WTC11 (cell line): Measurements from ENCODE around the gene ADGRG7. TPM values are rescaled to one million over a fixed set of nuclear protein-coding genes. Genes with fewer than 3 reads are reported as not detected.

Experiments used
- ATAC-seq: fragments of 200-7000 bp; cut with Tn5 transposase; 2 replicates; pipeline ENCODE4 v1.10.0; 2021; ENCODE audit warnings: mild to moderate bottlenecking, moderate library complexity
- CTCF ChIA-PET: fragments of 300-600 bp; sonication (Branson Sonifier 250); formaldehyde crosslinking; loops from one replicate; lab custom pipeline; 2021; ENCODE audit warnings: antibody characterized with exemption; lab: Charles Lee
- POLR2A ChIA-PET: fragments of 350-600 bp; sonication (Branson Sonifier 250); formaldehyde crosslinking; loops from one replicate; lab custom pipeline; 2021; ENCODE audit warnings: antibody characterized with exemption; lab: Charles Lee
- DNase-seq: peaks from one replicate; pipeline ENCODE4 v3.0.0; 2021; ENCODE audit warnings: low spot score
- H3K27ac Mint-ChIP-seq: 2 replicates; pipeline ENCODE4 v1.8.0; 2021; ENCODE audit warnings: mixed read lengths
- H3K27me3 Mint-ChIP-seq: 2 replicates; pipeline ENCODE4 v1.8.0; 2021; ENCODE audit warnings: low read depth, mild to moderate bottlenecking, moderate library complexity, mixed read lengths
- H3K36me3 Mint-ChIP-seq: 2 replicates; pipeline ENCODE4 v1.8.0; 2021; ENCODE audit warnings: mixed read lengths
- H3K4me1 Mint-ChIP-seq: 2 replicates; pipeline ENCODE4 v1.8.0; 2022; ENCODE audit warnings: mixed read lengths
- H3K4me3 Mint-ChIP-seq: 2 replicates; pipeline ENCODE4 v1.8.0; 2021; ENCODE audit warnings: mild to moderate bottlenecking, moderate library complexity, mixed read lengths
- H3K9me3 Mint-ChIP-seq: 2 replicates; pipeline ENCODE4 v1.8.0; 2021; ENCODE audit warnings: mixed read lengths
- ATF1 ChIP-seq: sonication (generic); formaldehyde crosslinking; IDR thresholded peaks from 2 replicates; pipeline ENCODE4 v1.8.1; 2023; ENCODE audit warnings: mild to moderate bottlenecking, moderate library complexity, missing genetic modification reagents
- CBFB ChIP-seq: sonication (generic); formaldehyde crosslinking; IDR thresholded peaks from 2 replicates; pipeline ENCODE4 v1.8.1; 2022; ENCODE audit warnings: mild to moderate bottlenecking, low read depth, missing genetic modification reagents
- ELF4 ChIP-seq: sonication (generic); formaldehyde crosslinking; IDR thresholded peaks from 2 replicates; pipeline ENCODE4 v1.8.1; 2022; ENCODE audit warnings: low read depth, mild to moderate bottlenecking, moderate library complexity, missing genetic modification reagents
- ETV6 ChIP-seq: sonication (generic); formaldehyde crosslinking; IDR thresholded peaks from 2 replicates; pipeline ENCODE4 v1.8.1; 2022; ENCODE audit warnings: mild to moderate bottlenecking, missing genetic modification reagents
- KAT7 ChIP-seq: sonication (generic); formaldehyde crosslinking; IDR thresholded peaks from 2 replicates; pipeline ENCODE4 v1.8.1; 2023; ENCODE audit warnings: missing genetic modification reagents, mild to moderate bottlenecking, borderline replicate concordance
- NFE2L1 ChIP-seq: sonication (generic); formaldehyde crosslinking; IDR thresholded peaks from 2 replicates; pipeline ENCODE4 v1.8.1; 2023; ENCODE audit warnings: missing genetic modification reagents
- PRRX2 ChIP-seq: fragments of 250-450 bp; sonication (Bioruptor Pico); IDR thresholded peaks from 2 replicates; pipeline ENCODE4 v1.8.0; 2021; ENCODE audit warnings: mild to moderate bottlenecking
- SMAD3 ChIP-seq: sonication (generic); formaldehyde crosslinking; IDR thresholded peaks from 2 replicates; pipeline ENCODE4 v1.8.0; 2022; ENCODE audit warnings: missing genetic modification reagents, mild to moderate bottlenecking, borderline replicate concordance
- TEAD1 ChIP-seq: sonication (generic); formaldehyde crosslinking; IDR thresholded peaks from 2 replicates; pipeline ENCODE4 v1.8.0; 2022; ENCODE audit warnings: mild to moderate bottlenecking, missing genetic modification reagents
- TEAD4 ChIP-seq: sonication (generic); formaldehyde crosslinking; IDR thresholded peaks from 2 replicates; pipeline ENCODE4 v1.8.0; 2022; ENCODE audit warnings: mild to moderate bottlenecking, missing genetic modification reagents
- ZNF219 ChIP-seq: sonication (generic); formaldehyde crosslinking; IDR thresholded peaks from 2 replicates; pipeline ENCODE4 v1.8.0; 2023; ENCODE audit warnings: missing genetic modification reagents, mild to moderate bottlenecking, borderline replicate concordance
- ZNF396 ChIP-seq: fragments of 250-450 bp; sonication (Bioruptor Pico); IDR thresholded peaks from 2 replicates; pipeline ENCODE4 v1.8.0; 2021; ENCODE audit warnings: mild to moderate bottlenecking, moderate library complexity, borderline replicate concordance
- ZNF416 ChIP-seq: fragments of 250-450 bp; sonication (Bioruptor Pico); IDR thresholded peaks from 2 replicates; pipeline ENCODE4 v1.9.0; 2021; ENCODE audit warnings: mild to moderate bottlenecking, inconsistent platforms
- total RNA-seq: library from RNA; stranded (reverse); gene quantifications from 3 replicates; pipeline ENCODE4 v1.2.3, GENCODE V29; 2021
- TF ChIP-seq, protein P1 (sequence below): sonication (generic); formaldehyde crosslinking; IDR thresholded peaks from 2 replicates; pipeline ENCODE4 v1.8.1; 2022; ENCODE audit warnings: low read depth, missing genetic modification reagents, borderline replicate concordance
- TF ChIP-seq, protein P2 (sequence below): sonication (generic); formaldehyde crosslinking; conservative IDR thresholded peaks from 2 replicates; pipeline ENCODE4 v1.8.1; 2022; ENCODE audit warnings: mild to moderate bottlenecking, missing genetic modification reagents
- TF ChIP-seq, protein P3 (sequence below): sonication (generic); formaldehyde crosslinking; IDR thresholded peaks from 2 replicates; pipeline ENCODE4 v1.8.1; 2023; ENCODE audit warnings: mild to moderate bottlenecking, missing genetic modification reagents, moderate library complexity
- TF ChIP-seq, protein P4 (sequence below): sonication (generic); formaldehyde crosslinking; IDR thresholded peaks from 2 replicates; pipeline ENCODE4 v1.8.1; 2023; ENCODE audit warnings: mild to moderate bottlenecking, moderate library complexity, missing genetic modification reagents
- TF ChIP-seq, protein P5 (sequence below): sonication (generic); formaldehyde crosslinking; IDR thresholded peaks from 2 replicates; pipeline ENCODE4 v1.8.1; 2022; ENCODE audit warnings: missing genetic modification reagents, borderline replicate concordance
- TF ChIP-seq, protein P6 (sequence below): sonication (generic); formaldehyde crosslinking; IDR thresholded peaks from 2 replicates; pipeline ENCODE4 v1.8.1; 2023; ENCODE audit warnings: mild to moderate bottlenecking, missing genetic modification reagents, moderate library complexity
- TF ChIP-seq, protein P7 (sequence below): fragments of 250-450 bp; sonication (Bioruptor Pico); IDR thresholded peaks from 2 replicates; pipeline ENCODE4 v1.8.0; 2021; ENCODE audit warnings: mild to moderate bottlenecking

ADGRG7 gene
- total RNA-seq, 1 experiment from 2014 or later = not detected

DNA sequence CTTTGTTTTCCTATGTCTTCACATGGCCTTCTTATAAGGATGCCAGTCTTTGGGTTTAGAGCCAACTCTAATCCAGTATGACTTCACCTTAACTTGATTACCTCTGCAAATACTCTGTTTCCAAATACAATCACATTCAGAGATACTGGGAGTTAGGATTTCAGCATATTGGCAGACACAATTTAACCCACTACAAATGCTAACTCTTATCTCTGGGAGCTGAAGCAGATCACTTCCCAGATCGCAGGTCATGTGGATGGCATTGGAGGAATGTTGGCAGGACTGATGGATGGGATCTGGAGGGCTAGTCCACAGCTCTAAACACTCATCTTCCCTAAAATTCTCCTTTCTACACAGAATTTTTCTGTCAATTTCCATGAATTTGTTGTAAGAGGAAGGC, 46.2 kb upstream of the ADGRG7 start:
- TF ChIP-seq NFE2L1 (CRISPR knock-in tag) (no peak), ZNF396 (no peak), ZNF219 (CRISPR knock-in tag) (no peak), TEAD1 (no peak), ETV6 (CRISPR knock-in tag) (no peak), ZNF416 (CRISPR knock-in tag) (no peak), ELF4 (CRISPR knock-in tag) (no peak), KAT7 (CRISPR knock-in tag) (no peak), SMAD3 (CRISPR knock-in tag) (no peak), ATF1 (no peak)
- TF ChIP-seq, protein P1, sequence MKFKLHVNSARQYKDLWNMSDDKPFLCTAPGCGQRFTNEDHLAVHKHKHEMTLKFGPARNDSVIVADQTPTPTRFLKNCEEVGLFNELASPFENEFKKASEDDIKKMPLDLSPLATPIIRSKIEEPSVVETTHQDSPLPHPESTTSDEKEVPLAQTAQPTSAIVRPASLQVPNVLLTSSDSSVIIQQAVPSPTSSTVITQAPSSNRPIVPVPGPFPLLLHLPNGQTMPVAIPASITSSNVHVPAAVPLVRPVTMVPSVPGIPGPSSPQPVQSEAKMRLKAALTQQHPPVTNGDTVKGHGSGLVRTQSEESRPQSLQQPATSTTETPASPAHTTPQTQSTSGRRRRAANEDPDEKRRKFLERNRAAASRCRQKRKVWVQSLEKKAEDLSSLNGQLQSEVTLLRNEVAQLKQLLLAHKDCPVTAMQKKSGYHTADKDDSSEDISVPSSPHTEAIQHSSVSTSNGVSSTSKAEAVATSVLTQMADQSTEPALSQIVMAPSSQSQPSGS (CRISPR knock-in tag) = no peak
- TF ChIP-seq, protein P2, sequence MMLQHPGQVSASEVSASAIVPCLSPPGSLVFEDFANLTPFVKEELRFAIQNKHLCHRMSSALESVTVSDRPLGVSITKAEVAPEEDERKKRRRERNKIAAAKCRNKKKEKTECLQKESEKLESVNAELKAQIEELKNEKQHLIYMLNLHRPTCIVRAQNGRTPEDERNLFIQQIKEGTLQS (CRISPR knock-in tag) = no peak
- TF ChIP-seq, protein P3, sequence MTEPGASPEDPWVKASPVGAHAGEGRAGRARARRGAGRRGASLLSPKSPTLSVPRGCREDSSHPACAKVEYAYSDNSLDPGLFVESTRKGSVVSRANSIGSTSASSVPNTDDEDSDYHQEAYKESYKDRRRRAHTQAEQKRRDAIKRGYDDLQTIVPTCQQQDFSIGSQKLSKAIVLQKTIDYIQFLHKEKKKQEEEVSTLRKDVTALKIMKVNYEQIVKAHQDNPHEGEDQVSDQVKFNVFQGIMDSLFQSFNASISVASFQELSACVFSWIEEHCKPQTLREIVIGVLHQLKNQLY (CRISPR knock-in tag) = no peak
- POLR2A ChIA-PET = no interaction called here

DNA sequence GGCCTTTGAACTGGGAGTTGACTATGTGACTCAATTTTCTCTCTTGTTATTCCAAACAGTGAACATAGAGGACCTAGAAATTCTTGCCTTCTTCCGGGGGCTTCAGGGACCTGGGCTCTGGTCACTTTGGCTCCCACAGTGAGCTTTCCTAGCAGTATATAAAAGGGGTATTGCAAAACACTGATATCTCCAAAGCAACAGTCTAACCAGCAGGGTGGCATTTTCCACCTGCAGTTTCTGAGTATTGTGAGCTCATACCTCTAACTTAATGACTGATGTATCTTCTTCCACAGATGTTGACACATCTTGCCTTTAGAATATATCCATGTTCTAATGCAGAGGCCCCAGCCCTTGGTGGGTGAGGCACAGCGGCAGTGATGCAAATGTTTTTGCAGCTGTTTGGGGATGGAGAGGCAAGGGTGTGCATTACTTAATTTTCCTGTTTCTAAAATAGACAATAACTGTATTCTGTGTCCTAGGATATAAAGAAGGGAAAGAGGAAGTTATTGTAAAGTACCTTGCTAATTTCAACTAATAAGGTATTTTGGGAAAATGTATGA, 45.7 kb upstream of the ADGRG7 start:
- Mint-ChIP-seq H3K27ac (no peak overlapping the region), H3K27me3 (no peaks in the 10 kb centered on the region), H3K4me1 (peaks cover 23% of the 10 kb centered on the region), H3K9me3 (no peaks in the 10 kb centered on the region)
- DNase-seq = no peak
- TF ChIP-seq PRRX2 (CRISPR knock-in tag) (no peak), TEAD4 (CRISPR knock-in tag) (no peak), ZNF219 (CRISPR knock-in tag) (no peak), ETV6 (CRISPR knock-in tag) (no peak), CBFB (CRISPR knock-in tag) (no peak)
- TF ChIP-seq, protein P4, sequence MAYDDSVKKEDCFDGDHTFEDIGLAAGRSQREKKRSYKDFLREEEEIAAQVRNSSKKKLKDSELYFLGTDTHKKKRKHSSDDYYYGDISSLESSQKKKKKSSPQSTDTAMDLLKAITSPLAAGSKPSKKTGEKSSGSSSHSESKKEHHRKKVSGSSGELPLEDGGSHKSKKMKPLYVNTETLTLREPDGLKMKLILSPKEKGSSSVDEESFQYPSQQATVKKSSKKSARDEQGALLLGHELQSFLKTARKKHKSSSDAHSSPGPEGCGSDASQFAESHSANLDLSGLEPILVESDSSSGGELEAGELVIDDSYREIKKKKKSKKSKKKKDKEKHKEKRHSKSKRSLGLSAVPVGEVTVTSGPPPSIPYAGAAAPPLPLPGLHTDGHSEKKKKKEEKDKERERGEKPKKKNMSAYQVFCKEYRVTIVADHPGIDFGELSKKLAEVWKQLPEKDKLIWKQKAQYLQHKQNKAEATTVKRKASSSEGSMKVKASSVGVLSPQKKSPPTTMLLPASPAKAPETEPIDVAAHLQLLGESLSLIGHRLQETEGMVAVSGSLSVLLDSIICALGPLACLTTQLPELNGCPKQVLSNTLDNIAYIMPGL (CRISPR knock-in tag) = no peak
- TF ChIP-seq, protein P5, sequence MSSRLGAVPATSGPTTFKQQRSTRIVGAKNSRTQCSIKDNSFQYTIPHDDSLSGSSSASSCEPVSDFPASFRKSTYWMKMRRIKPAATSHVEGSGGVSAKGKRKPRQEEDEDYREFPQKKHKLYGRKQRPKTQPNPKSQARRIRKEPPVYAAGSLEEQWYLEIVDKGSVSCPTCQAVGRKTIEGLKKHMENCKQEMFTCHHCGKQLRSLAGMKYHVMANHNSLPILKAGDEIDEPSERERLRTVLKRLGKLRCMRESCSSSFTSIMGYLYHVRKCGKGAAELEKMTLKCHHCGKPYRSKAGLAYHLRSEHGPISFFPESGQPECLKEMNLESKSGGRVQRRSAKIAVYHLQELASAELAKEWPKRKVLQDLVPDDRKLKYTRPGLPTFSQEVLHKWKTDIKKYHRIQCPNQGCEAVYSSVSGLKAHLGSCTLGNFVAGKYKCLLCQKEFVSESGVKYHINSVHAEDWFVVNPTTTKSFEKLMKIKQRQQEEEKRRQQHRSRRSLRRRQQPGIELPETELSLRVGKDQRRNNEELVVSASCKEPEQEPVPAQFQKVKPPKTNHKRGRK (CRISPR knock-in tag) = no peak
- TF ChIP-seq, protein P6, sequence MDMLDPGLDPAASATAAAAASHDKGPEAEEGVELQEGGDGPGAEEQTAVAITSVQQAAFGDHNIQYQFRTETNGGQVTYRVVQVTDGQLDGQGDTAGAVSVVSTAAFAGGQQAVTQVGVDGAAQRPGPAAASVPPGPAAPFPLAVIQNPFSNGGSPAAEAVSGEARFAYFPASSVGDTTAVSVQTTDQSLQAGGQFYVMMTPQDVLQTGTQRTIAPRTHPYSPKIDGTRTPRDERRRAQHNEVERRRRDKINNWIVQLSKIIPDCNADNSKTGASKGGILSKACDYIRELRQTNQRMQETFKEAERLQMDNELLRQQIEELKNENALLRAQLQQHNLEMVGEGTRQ (CRISPR knock-in tag) = no peak
- TF ChIP-seq, protein P7, sequence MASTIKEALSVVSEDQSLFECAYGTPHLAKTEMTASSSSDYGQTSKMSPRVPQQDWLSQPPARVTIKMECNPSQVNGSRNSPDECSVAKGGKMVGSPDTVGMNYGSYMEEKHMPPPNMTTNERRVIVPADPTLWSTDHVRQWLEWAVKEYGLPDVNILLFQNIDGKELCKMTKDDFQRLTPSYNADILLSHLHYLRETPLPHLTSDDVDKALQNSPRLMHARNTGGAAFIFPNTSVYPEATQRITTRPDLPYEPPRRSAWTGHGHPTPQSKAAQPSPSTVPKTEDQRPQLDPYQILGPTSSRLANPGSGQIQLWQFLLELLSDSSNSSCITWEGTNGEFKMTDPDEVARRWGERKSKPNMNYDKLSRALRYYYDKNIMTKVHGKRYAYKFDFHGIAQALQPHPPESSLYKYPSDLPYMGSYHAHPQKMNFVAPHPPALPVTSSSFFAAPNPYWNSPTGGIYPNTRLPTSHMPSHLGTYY (CRISPR knock-in tag) = no peak
- TF ChIP-seq, all 79 proteins: peak for 0
- ChIA-PET CTCF (interaction anchor here (2.7 kb wide), 1 partner anchor 101 kb away, joined by 19 read pairs; no protein-coding TSS in a partner anchor), POLR2A (no interaction called here)
- Mint-ChIP-seq H3K36me3 (no peaks in the 10 kb centered on the region), H3K4me3 (no peak overlapping the region)
- no peak for ATAC-seq

More for the DNA sequence above, 46.2 kb upstream of the ADGRG7 start:
- ATAC-seq (no peak), DNase-seq (no peak)
- H3K4me1 Mint-ChIP-seq = peaks cover 23% of the 10 kb centered on the region
- H3K4me3 Mint-ChIP-seq = no peak overlapping the region
- no peak overlapping the region; the same call in 1 of the 2 replicates for H3K27ac Mint-ChIP-seq
- H3K36me3 Mint-ChIP-seq = no peaks in the 10 kb centered on the region
- H3K27me3 Mint-ChIP-seq = no peaks in the 10 kb centered on the region
- no peaks in the 10 kb centered on the region for H3K9me3 Mint-ChIP-seq
- CTCF ChIA-PET = interaction anchor here (2.7 kb wide), 1 partner anchor 100 kb away, joined by 19 read pairs; no protein-coding TSS in a partner anchor
